Measurements from ENCODE around the gene ADIG.

ADIG gene

GRCh38 chr20:38602185-38602581, 21.2 kb downstream of the ADIG start:
- DNase-seq (ENCODE audit: low read depth), result no peak

- no peak for DNase-seq (ENCODE audit: low read depth)
These were observed 22.3 kb downstream of the ADIG start for GRCh38 chr20:38603286-38603685.

GRCh38 chr20:38604873-38605303, 23.9 kb downstream of the ADIG start:
- peak; percentile 60 for DNase-seq (ENCODE audit: low read depth)

GRCh38 chr20:38607351-38607750, 26.4 kb downstream of the ADIG start:
- DNase-seq (ENCODE audit: low read depth), result no peak

- no peak for DNase-seq (ENCODE audit: low read depth)
These were observed 27.2 kb downstream of the ADIG start for GRCh38 chr20:38608188-38608587.

- no peak for DNase-seq (ENCODE audit: low read depth)
These were observed 28.8 kb downstream of the ADIG start for GRCh38 chr20:38609815-38610214.

GRCh38 chr20:38610521-38610920, 29.5 kb downstream of the ADIG start:
- DNase-seq (ENCODE audit: low read depth), result no peak

- DNase-seq (ENCODE audit: low read depth), result no peak
These were observed 31.9 kb downstream of the ADIG start for GRCh38 chr20:38612751-38613515.

GRCh38 chr20:38615283-38615682, 34.3 kb downstream of the ADIG start:
- no peak for DNase-seq (ENCODE audit: low read depth)

- DNase-seq (ENCODE audit: low read depth), result no peak
These were observed 35.5 kb downstream of the ADIG start for GRCh38 chr20:38616457-38616856.

GRCh38 chr20:38617011-38617829, 36.2 kb downstream of the ADIG start:
- DNase-seq (ENCODE audit: low read depth), result no peak

- no peak for DNase-seq (ENCODE audit: low read depth)
These were observed 36.8 kb downstream of the ADIG start for GRCh38 chr20:38617830-38618196.

- no peak for DNase-seq (ENCODE audit: low read depth)
These were observed 39.4 kb downstream of the ADIG start for GRCh38 chr20:38620441-38620840.

GRCh38 chr20:38623061-38623460, 42.1 kb downstream of the ADIG start:
- DNase-seq (ENCODE audit: low read depth), result no peak

GRCh38 chr20:38624084-38624483, 43.1 kb downstream of the ADIG start:
- DNase-seq (ENCODE audit: low read depth), result no peak

GRCh38 chr20:38625896-38626295, 44.9 kb downstream of the ADIG start:
- DNase-seq (ENCODE audit: low read depth), result no peak

- DNase-seq (ENCODE audit: low read depth), result no peak
These were observed 46.1 kb downstream of the ADIG start for GRCh38 chr20:38626921-38627659.

GRCh38 chr20:38628580-38629470, 47.8 kb downstream of the ADIG start:
- no peak for DNase-seq (ENCODE audit: low read depth)

- DNase-seq (ENCODE audit: low read depth), result no peak
These were observed 49.0 kb downstream of the ADIG start for GRCh38 chr20:38629979-38630378.

- no peak for DNase-seq (ENCODE audit: low read depth)
These were observed 49.7 kb downstream of the ADIG start for GRCh38 chr20:38630727-38631126.

GRCh38 chr20:38631155-38632022, 50.4 kb downstream of the ADIG start:
- no peak for DNase-seq (ENCODE audit: low read depth)

Data from non-pigmented ciliary epithelial cell (primary cell).